Fibroblast of the conjunctiva (primary cell): ENCODE data around the gene LEFTY1.
"Not testable (repeated sequence)": the region's sequence is repeated elsewhere in the genome, so short reads cannot be mapped to it uniquely, and the experiment has no call there.

Experiments
- DNase-seq: peaks from one replicate; pipeline ENCODE4 v3.0.0-alpha.2; 2010; ENCODE audit warnings: low read depth

Gene LEFTY1

DNA sequence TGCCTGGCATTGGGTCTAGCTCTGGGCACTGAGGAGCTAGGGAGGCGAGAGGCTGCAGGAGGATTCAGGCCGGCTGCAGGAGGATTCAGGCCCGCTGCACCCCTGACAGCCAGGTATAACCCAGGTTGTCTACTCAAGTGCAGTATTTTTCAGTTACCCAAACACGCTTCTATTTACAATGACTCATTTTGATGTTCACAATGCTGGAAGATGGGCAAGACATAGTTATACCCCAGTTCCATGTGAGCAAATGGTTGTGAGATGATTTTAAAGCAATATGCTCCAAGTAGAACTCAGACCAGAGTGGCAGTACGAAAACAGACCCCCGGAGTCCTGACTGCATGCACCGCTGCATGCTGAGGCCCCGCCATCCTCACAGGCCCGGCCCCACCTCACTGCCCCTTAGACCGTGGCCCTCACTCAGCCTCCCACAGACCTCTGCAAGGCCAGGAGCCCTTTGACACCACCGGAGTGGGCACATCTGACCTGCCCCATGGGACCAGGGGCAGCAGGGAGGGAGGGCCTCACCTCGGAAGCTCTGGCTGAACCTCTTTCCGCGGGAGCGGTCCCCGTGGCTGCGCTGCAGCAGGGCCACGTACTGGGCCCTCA lies 553 bp downstream of the LEFTY1 start:
- DNase-seq, result no peak

GRCh38 chr1:225887554-225888288 lies 1.2 kb downstream of the LEFTY1 start:
- not testable (repeated sequence) for DNase-seq

DNA sequence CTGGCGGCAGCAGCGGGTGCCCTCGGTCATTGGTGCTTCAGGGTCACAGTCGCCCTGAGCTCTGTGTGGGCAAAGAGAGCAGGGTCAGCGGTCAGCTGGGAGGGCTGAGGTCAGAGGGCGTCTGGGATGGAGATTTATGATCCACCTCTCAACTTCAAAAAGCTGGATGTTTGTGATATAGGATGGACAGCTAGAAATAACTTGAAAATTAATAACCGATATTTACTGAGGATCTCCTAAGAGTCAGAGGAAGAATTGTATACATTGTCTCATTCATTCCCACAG lies 2.0 kb downstream of the LEFTY1 start:
- DNase-seq, result no peak

GRCh38 chr1:225886159-225887029 lies 2.6 kb downstream of the LEFTY1 start:
- no peak for DNase-seq

- no peak for DNase-seq
Observed at GRCh38 chr1:225885336-225885735, 3.6 kb downstream of the LEFTY1 start.

GRCh38 chr1:225883616-225884265 lies 5.2 kb downstream of the LEFTY1 start:
- no peak for DNase-seq

DNA sequence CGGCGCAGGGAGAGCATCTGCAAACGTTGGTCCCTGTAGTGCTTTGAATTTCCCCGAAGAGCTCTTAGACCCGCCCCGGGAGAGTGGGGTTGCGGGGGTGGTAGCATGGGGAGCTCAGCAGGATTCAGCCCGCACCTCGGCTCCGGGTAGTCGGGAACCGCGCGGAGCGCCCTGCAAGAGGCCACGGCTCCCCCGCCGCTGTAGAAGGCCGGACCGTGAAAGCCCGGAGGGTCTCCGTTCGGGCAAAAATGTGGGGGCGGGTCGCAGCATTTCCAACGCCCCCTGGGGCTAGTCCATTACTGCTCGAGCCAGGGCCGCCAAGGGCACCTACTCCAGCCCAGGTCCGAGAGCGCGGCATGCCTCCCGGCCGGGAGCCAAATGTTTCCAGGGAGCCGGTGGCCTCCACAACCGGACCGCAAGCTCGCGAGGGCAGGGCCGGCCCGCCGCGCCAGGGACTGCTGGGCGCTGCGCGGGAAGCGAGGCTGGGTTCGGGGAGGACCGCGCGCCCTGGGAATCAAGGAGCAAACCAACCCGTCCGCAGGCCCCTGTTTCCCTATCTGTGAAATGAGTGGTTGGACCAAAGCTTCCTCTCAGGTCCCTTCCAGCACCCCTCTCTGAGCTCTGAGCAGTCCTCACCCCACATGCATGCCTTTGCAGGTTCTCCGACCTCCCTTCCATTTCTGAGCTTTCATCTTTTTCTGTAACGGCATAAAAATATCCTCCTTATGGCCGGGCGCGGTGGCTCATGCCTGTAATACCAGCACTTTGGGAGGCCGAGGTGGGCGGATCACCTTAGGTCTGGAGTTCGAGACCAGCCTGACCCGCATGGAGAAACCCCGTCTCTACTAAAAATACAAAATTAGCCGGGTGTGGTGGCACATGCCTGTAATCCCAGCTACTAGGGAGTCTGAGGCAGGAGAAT lies 6.0 kb downstream of the LEFTY1 start:
- DNase-seq, result no peak

- peak; percentile 67 for DNase-seq
Observed at GRCh38 chr1:225881959-225882693, 6.8 kb downstream of the LEFTY1 start, which contains the start of gene TMEM63A. TSS of gene TMEM63A (minus strand) at chr1:225882380. CDS start at chr1:225877580, 4,800 bp downstream.

- no peak for DNase-seq
Observed at GRCh38 chr1:225881081-225881958, 7.6 kb downstream of the LEFTY1 start.

DNA sequence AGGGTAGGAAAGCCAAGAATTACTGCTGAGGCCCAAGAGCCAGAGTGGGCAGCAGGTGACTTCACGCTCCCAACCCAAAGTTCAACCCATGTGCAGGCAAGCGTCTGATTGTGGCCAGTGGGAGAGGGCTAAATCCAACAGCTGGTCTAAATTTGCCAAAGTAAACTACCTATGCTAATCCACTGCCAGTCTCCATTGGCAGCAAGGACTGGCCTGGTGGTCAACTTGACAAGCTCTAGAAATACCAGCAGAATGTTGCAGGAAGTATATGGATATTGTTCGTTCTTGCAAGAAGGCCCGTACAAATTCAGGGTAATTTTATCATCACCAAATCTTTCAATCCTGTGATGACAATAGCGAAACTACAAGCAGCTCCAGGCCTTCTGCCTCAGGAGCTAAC lies 8.3 kb downstream of the LEFTY1 start:
- DNase-seq, result no peak

GRCh38 chr1:225880222-225880588 lies 8.7 kb downstream of the LEFTY1 start:
- DNase-seq, result no peak

DNA sequence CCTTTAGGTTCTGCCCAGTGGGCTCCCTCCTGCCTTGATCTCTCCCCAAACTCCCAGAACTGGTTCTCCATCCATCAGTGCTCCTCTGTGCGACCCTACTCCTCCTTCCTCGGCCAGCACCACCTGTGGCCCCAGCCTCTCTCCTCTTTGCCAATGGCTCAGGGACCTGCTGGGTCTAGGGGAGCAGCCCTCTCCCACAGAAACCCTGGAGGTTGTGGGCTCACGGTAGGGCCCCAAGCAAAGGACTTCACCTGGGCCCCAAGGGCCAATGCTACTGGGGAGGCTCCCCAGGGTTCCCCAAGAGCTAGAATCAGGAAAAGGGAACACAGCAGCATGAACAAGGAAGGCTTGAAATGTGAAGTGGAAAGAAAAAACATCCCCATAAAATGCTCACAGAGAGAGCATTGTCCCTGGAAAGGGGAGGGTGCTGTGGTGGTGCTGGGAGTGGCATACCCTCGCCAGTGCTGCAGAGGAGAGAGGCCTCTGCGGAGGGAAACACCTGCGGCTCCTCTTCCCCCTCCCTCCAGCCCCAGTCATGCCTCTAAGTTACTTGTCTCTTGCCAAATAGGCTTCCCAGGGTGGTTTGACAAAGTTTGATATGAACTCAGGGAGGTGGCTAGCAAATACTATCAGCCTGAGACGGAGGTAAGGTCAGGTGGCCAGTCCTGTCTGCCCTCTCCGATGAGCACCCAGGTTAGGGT lies 9.3 kb downstream of the LEFTY1 start:
- no peak for DNase-seq

- no peak for DNase-seq
Observed at GRCh38 chr1:225878282-225878681, 10.7 kb downstream of the LEFTY1 start.

DNA sequence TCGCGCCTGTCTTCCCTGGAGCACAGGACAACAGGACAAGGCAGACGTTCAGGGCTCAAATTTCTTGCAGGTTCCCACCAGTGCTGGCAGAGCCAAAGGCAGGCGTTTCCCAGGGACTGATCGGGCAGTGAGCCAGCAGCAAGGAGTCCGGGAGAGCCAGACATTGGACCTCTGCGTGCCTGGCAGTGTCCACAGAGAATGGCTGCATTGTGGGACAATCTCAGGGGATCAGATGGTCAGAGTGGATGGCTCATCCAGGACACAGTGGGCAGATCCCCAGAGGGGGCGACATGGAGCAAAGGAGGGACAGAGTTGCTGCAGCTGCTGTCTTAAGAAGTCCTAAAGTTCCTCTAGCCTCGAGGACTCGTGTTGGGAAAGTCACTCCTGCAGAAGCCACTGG lies 11.4 kb downstream of the LEFTY1 start:
- DNase-seq, result no peak

- DNase-seq, result no peak
Observed at GRCh38 chr1:225876900-225877510, 11.9 kb downstream of the LEFTY1 start.

DNA sequence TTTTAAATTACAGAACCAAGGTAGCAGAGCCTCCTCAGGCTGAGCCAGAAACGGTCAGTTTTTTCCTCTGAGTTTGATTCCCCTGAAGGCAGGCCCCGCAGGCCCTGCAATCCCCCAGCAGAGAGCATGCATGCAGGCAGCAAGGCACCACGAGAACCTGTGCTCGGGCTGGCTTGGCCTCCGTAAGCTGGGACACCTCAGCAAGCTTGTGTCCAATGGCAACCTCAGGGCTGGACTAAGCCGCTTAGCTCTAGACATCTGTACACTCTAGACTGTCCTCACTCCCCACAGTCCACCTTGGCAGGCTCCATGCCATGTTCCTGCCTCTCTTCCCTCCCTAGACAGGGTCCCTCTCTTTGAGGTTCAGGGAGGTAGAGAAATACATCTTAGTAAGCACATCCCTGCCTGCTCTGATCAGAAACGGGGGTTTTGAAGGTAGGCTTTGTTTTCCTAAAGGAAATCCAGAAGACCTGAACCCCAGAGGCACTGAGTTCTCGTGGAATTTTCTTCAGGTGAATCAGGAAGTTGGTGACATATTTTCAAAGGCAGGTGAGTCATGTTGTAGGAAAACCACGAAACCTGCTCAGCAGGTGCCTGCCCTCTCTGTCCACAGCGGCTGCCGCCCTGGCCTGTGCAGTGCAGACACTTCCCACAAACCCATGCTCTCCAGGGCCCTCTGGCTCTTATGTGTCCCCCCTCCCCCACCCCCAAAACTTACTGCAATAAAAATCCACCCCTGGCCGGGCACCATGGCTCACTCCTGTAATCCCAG lies 13.7 kb downstream of the LEFTY1 start:
- no peak for DNase-seq

DNA sequence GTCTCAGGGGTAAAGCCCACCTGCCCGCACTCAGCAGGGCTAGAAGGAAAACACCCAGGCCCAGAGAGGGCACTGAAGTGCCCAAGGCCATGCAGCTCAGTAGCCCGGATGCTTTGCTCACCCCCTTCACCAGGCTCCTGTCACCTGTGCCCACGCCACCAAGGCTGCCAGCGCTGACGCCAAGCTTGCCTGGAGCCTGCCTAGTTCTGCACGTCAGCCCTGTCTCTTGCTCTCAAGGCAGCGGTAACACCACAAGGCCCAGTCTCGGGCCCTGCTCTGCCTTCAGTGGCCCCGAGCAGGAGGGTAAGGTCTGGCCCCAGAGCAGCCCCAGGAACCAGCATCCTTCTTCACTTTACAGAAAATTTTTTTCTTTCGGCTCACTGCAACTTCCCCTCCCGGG lies 14.5 kb downstream of the LEFTY1 start:
- no peak for DNase-seq

GRCh38 chr1:225873281-225873850 lies 15.6 kb downstream of the LEFTY1 start:
- no peak for DNase-seq
